K562 (cell line): ENCODE results near the gene IL17RB.

ENCODE experiments used
- FOXM1 ChIP-seq, 2 experiments: fragments of 450-650 bp in 1 of 2; sonication (generic) in 1 of 2; formaldehyde crosslinking in 1 of 2; IDR thresholded peaks; 2 replicates each; pipeline versions ENCODE4 v1.6.1 to v1.9.0; 2017 to 2022; ENCODE audit warnings: low read depth in 2 of 2, mild to moderate bottlenecking in 2 of 2, missing genetic modification reagents in 1 of 2, moderate library complexity in 1 of 2
- JUN ChIP-seq, 2 experiments: sonication (generic) in 1 of 2; formaldehyde crosslinking in 1 of 2; IDR thresholded peaks; 2 replicates each; pipeline versions ENCODE4 v1.6.1 to v1.8.0; 2012 to 2022; ENCODE audit warnings: borderline replicate concordance in 2 of 2, mild to moderate bottlenecking in 2 of 2, improper control_type of control experiment in 1 of 2, low read depth in 1 of 2, low read length in 1 of 2, missing genetic modification reagents in 1 of 2
- NCOA2 ChIP-seq, 2 experiments: fragments of 450-650 bp; IDR thresholded peaks; 2 replicates each; pipeline ENCODE4 v1.6.1; 2018; ENCODE audit warnings: mild to moderate bottlenecking in 2 of 2, moderate library complexity in 1 of 2; ENCODE audit not compliant: partially characterized antibody in 2 of 2
- NUFIP1 ChIP-seq: fragments of 450-650 bp; IDR thresholded peaks from 2 replicates; pipeline ENCODE4 v1.6.1; 2018; ENCODE audit not compliant: partially characterized antibody
- ZNF274 ChIP-seq: IDR thresholded peaks from 2 replicates; pipeline ENCODE4 v1.6.1; 2011; ENCODE audit warnings: low read depth, mild to moderate bottlenecking, low read length, moderate library complexity, borderline replicate concordance

GRCh38 chr3:53822331-53822741, 24.0 kb upstream of the IL17RB start:
- TF ChIP-seq NUFIP1 (no peak), NCOA2 (IDR thresholded peaks at IDR 0.05; ENCODE audit: partially characterized antibody in 2 of 2) (no peak), FOXM1 (IDR thresholded peaks at IDR 0.05; ENCODE audit: low read depth) (no peak), FOXM1 (CRISPR knock-in tag; IDR thresholded peaks at IDR 0.05; ENCODE audit: low read depth) (no peak), ZNF274 (no peak), JUN (IDR thresholded peaks at IDR 0.05; ENCODE audit: borderline replicate concordance, low read depth, low read length) (no peak), JUN (CRISPR knock-in tag; IDR thresholded peaks at IDR 0.05; ENCODE audit: borderline replicate concordance) (no peak)
